ENCODE measurements around the gene SPAG5.

Gene SPAG5

GRCh38 chr17:28555022-28555421 is 43.8 kb downstream of the SPAG5 start:
- no peak overlapping the region for H3K27ac ChIP-seq
- H3K36me3 ChIP-seq, result peaks cover 61 to 72% (median 70%) of the 10 kb centered on the region in 11 experiments
- no peaks in the 10 kb centered on the region for H3K9me3 ChIP-seq (replicated peaks in 1 of 11)
- peaks cover 11 to 24% (median 19%) of the 10 kb centered on the region in 11 experiments; a peak in 19 of 22 replicates for H4K20me1 ChIP-seq
- H3K4me2 ChIP-seq, result no peak overlapping the region
- H3K27me3 ChIP-seq, result no peaks in the 10 kb centered on the region
- no peak for TF ChIP-seq Cebpa-rat (IDR thresholded peaks at IDR 0.05)
- H3K9ac ChIP-seq, result no peak overlapping the region
- no peak overlapping the region for H3K4me3 ChIP-seq
- peaks cover 18 to 26% (median 24%) of the 10 kb centered on the region in 10 experiments for H3K4me1 ChIP-seq

- H3K4me2 ChIP-seq, result no peak overlapping the region
- TF ChIP-seq Cebpa-rat (IDR thresholded peaks at IDR 0.05), result no peak
Observed at GRCh38 chr17:28554565-28554964, 44.3 kb downstream of the SPAG5 start.

DNA sequence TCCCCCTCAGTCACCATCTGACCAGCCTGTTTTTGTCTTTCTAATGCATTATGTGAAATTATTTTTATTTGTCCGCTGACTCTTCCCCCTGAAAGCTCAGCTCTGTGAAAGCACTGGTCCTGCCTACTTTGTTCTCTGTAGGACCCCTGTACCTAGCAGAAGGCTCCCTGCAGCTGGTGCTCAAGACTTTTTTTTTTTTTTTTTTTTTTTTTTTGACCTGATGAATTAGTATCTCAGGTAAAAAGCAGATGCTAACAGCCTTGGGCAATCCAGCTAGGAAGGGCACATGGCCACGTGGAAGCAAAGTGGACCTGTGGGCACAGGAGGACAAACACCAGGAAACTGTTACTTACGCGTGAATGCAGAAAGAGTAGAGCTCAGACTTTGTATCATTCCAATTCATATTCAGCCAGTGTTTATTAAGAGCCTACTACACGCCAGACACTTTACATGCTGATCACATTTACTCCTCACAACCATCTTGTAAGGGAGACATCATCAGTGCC is 45.8 kb downstream of the SPAG5 start:
- Histone ChIP-seq H3K9ac (no peak overlapping the region; a peak in 1 of 22 replicates), H4K20me1 (peaks cover 12 to 41% (median 29%) of the 10 kb centered on the region in 11 experiments; a peak in 19 of 22 replicates), H3K4me3 (peak overlapping the region in 4 of 10 experiments; percentile 72 to 93 (median 78); a peak in 5 of 20 replicates), H3K27me3 (no peaks in the 10 kb centered on the region), H3K4me2 (peak overlapping the region; percentile 53 to 98 (median 83); a peak in 18 of 22 replicates), H3K36me3 (peaks cover 45 to 52% (median 50%) of the 10 kb centered on the region in 11 experiments), H3K4me1 (peaks cover 37 to 46% (median 43%) of the 10 kb centered on the region in 10 experiments), H3K27ac (no peak overlapping the region), H3K9me3 (replicated peaks in 1 of 11) (no peaks in the 10 kb centered on the region)
- TF ChIP-seq Cebpa-rat (IDR thresholded peaks at IDR 0.05), result no peak

More at GRCh38 chr17:28554565-28554964, 44.3 kb downstream of the SPAG5 start:
- Histone ChIP-seq H3K36me3 (peaks cover 57 to 67% (median 65%) of the 10 kb centered on the region in 11 experiments), H3K4me3 (no peak overlapping the region), H3K9me3 (replicated peaks in 1 of 11) (no peaks in the 10 kb centered on the region), H3K27ac (no peak overlapping the region), H3K4me1 (peaks cover 22 to 30% (median 28%) of the 10 kb centered on the region in 10 experiments), H4K20me1 (peaks cover 12 to 29% (median 23%) of the 10 kb centered on the region in 11 experiments; a peak in 19 of 22 replicates), H3K27me3 (no peaks in the 10 kb centered on the region), H3K9ac (no peak overlapping the region)

- Histone ChIP-seq H3K4me2 (peak within 1 kb of the TSS; percentile 82 to 99 (median 96)), H4K20me1 (peaks cover 12 to 41% (median 29%) of the 10 kb centered on the region in 11 experiments; a peak in 19 of 22 replicates), H3K27me3 (no peaks in the 10 kb centered on the region), H3K9ac (peak within 1 kb of the TSS; percentile 79 to 87 (median 84)), H3K27ac (peak within 1 kb of the TSS in 10 of 11 experiments; percentile 60 to 80 (median 69); a peak in 18 of 22 replicates), H3K4me3 (peak within 1 kb of the TSS; percentile 72 to 93 (median 79)), H3K9me3 (replicated peaks in 1 of 11) (no peaks in the 10 kb centered on the region), H3K4me1 (peaks cover 44 to 52% (median 50%) of the 10 kb centered on the region in 10 experiments), H3K36me3 (peaks cover 40 to 46% (median 44%) of the 10 kb centered on the region in 11 experiments)
- TF ChIP-seq Cebpa-rat (IDR thresholded peaks at IDR 0.05), result no peak
Observed at GRCh38 chr17:28552176-28552999, 46.4 kb downstream of the SPAG5 start, which contains the start of gene UNC119. TSS of gene UNC119 (minus strand) at chr17:28552624. CDS start at chr17:28552557, 67 bp downstream.

DNA sequence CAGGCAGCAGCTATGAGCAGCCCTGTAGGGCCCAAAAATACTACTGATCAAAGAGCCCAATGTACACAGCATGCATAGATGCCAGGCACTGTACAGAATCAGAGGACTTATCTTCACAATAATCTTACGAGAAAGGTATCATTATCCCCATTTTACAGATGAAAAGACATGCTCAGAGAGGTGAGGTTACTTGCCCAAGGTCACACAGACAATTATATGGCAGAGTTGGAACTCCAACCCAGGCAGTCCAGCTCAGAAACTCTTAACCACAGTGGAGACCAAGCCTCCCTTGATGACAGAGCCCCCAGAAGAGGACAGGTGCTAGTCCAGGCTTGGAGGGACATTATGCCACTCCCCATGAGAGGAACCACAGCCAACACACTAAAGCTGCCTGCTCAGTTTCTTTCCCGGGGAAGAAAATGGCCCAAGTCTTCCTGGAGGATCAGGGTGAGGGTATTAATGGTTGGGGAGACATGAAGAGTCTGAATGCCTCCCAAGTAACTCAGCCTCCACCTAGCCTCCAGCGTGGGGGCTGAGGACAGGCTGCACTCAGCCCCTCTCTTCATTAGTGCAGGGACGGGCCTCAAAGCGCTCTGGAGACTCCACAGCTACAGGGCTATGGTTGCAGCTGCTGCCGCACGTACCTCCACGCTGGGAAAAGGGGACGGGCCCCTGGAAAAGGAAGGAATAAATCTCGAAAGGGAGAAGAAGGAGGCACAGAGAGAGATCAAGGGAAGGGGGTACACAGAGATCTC is 47.2 kb downstream of the SPAG5 start:
- peak overlapping the region; percentile 82 to 99 (median 96) for H3K4me2 ChIP-seq
- H3K4me3 ChIP-seq, result peak overlapping the region; percentile 72 to 93 (median 79)
- peaks cover 12 to 44% (median 29%) of the 10 kb centered on the region in 11 experiments; a peak in 19 of 22 replicates for H4K20me1 ChIP-seq
- peak overlapping the region; percentile 79 to 87 (median 84) for H3K9ac ChIP-seq
- H3K36me3 ChIP-seq, result peaks cover 40 to 46% (median 44%) of the 10 kb centered on the region in 11 experiments
- H3K4me1 ChIP-seq, result peaks cover 51 to 58% (median 56%) of the 10 kb centered on the region in 10 experiments
- no peak for TF ChIP-seq Cebpa-rat (IDR thresholded peaks at IDR 0.05)
- H3K9me3 ChIP-seq (replicated peaks in 1 of 11), result no peaks in the 10 kb centered on the region
- no peaks in the 10 kb centered on the region for H3K27me3 ChIP-seq
- H3K27ac ChIP-seq, result peak overlapping the region in 5 of 11 experiments; percentile 3 to 78 (median 32); a peak in 7 of 22 replicates

- H3K27ac ChIP-seq, result no peak overlapping the region
- H3K9me3 ChIP-seq (replicated peaks in 1 of 11), result no peaks in the 10 kb centered on the region
- no peaks in the 10 kb centered on the region for H3K27me3 ChIP-seq
- peaks cover 35 to 46% (median 40%) of the 10 kb centered on the region in 11 experiments for H3K36me3 ChIP-seq
- H4K20me1 ChIP-seq, result peaks cover 12 to 44% (median 29%) of the 10 kb centered on the region in 11 experiments; a peak in 19 of 22 replicates
- peak overlapping the region in 8 of 11 experiments; percentile 14 to 87 (median 83); a peak in 11 of 22 replicates for H3K9ac ChIP-seq
- peaks cover 51 to 59% (median 56%) of the 10 kb centered on the region in 10 experiments for H3K4me1 ChIP-seq
- TF ChIP-seq Cebpa-rat (IDR thresholded peaks at IDR 0.05), result no peak
- H3K4me2 ChIP-seq, result peak overlapping the region; percentile 82 to 99 (median 96)
- peak overlapping the region in 8 of 10 experiments; percentile 72 to 93 (median 79); a peak in 13 of 20 replicates for H3K4me3 ChIP-seq
Observed at GRCh38 chr17:28550858-28551257, 48.0 kb downstream of the SPAG5 start.

DNA sequence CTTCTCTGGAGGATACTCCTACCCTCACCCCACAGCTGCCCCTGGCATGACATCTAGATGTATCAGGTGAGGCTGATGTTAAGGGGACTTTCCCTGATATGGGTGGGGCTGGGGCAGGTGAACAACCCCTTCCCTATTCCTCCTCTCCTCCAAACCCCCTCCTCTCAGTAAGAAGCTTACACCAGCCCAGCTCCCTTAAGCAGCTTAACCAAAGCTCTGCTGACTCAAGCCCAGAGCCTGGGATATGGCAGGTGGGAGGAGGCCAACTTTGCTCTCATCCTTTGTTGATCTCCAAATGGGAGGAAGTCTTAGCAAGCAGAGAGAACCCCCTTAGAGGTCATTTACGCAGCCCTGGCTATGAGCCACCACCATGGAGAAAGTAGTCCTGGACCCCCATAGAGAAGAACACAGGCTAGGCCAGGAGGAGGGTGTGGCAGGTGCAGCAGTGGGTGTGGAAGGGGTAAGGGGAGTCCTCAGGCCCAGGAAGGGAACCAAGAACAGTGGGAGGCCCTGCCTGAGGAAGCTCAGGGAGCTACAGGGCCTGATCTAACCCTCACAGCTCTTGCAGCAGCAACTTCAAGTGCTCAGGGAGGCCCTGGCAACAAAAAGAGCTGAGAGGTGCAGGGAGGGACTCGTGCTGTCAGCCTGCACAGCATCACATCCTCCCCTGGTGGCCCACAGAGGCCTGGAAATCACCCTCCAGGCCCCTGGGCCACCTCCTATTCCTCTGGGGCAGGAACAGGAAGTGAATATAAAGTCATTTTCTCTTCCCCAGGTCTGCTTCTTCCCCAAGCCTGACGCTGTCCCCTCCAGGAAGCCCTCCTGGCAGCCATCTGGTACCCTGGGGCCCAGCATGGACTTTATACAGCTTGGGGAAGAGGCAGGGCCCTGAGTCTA is 49.3 kb downstream of the SPAG5 start:
- Histone ChIP-seq H3K36me3 (peaks cover 21 to 39% (median 29%) of the 10 kb centered on the region in 11 experiments), H4K20me1 (peaks cover 12 to 44% (median 29%) of the 10 kb centered on the region in 11 experiments; a peak in 19 of 22 replicates), H3K4me3 (peak overlapping the region in 4 of 10 experiments; percentile 3 to 72 (median 13); a peak in 5 of 20 replicates), H3K4me2 (peak overlapping the region; percentile 82 to 99 (median 96)), H3K9me3 (replicated peaks in 1 of 11) (no peaks in the 10 kb centered on the region), H3K4me1 (peaks cover 51 to 64% (median 60%) of the 10 kb centered on the region in 10 experiments), H3K27ac (peak overlapping the region; percentile 2 to 83 (median 71); a peak in 19 of 22 replicates), H3K27me3 (no peaks in the 10 kb centered on the region), H3K9ac (peak overlapping the region; percentile 21 to 87 (median 50); a peak in 17 of 22 replicates)
- no peak for TF ChIP-seq Cebpa-rat (IDR thresholded peaks at IDR 0.05)

Data from BLaER1 treated with 17β-estradiol and CSF1 and Interleukin-3, amounts not matched to agents 10 nM and 100 nM (cell line).